ENCODE results near the gene TBXA2R. TPM values are rescaled to one million over a fixed set of nuclear protein-coding genes. Genes with fewer than 3 reads are reported as not detected.
A peak's percentile ranks its signal among the peaks of the same experiment; 100 is the strongest.

Gene TBXA2R
- total RNA-seq, 1 donor from 2014 or later = not detected

DNA sequence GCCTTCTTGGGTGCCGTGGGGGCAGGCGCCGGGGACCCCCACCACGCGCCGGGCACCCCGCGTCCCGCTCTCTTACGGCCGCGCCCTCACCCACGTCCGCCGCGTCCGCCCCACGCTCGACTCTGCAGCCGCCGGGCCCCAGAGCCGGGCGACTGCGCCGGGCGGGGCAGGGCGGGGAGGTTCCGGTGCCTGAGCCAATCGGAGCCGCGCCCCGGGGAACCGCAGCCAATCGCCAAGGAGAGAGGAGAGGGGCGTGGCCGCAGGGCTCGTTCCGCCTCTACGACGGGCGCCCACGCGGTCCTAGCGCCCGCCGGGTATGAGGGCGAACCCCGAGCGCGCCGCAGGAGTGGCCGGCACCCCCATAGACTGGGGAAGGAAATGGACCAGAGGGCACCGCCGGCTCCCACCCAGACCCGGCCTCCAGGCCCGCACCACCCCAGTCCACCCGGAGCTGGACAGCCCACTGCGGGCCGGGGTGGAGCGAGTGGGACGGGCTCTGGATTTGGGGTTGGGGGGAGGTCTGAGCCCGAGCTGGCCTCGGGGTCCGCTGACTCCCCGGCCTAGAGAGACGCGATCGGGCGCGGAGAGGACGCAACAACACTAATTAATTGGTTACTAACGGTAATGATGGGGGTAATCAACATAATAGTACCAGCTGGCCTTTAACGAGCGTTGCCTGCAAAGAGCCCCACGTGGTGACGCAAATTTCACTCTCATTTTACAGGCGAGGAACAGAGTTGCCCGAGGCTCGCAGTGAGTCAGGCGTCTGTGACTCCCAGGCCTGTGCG is 49.0 kb downstream of the TBXA2R start, which contains the start of gene MFSD12:
Gene MFSD12 (minus strand): TSS at position 126 of the 788 bp plus-strand sequence. CDS start 183 bp downstream, outside the sequence.
- H3K36me3 Mint-ChIP-seq = no peaks in the 10 kb centered on the region
- peak within 1 kb of the TSS; percentile 78 for H3K27ac Mint-ChIP-seq
- H3K27me3 Mint-ChIP-seq = no peaks in the 10 kb centered on the region
- TF ChIP-seq, protein P1, sequence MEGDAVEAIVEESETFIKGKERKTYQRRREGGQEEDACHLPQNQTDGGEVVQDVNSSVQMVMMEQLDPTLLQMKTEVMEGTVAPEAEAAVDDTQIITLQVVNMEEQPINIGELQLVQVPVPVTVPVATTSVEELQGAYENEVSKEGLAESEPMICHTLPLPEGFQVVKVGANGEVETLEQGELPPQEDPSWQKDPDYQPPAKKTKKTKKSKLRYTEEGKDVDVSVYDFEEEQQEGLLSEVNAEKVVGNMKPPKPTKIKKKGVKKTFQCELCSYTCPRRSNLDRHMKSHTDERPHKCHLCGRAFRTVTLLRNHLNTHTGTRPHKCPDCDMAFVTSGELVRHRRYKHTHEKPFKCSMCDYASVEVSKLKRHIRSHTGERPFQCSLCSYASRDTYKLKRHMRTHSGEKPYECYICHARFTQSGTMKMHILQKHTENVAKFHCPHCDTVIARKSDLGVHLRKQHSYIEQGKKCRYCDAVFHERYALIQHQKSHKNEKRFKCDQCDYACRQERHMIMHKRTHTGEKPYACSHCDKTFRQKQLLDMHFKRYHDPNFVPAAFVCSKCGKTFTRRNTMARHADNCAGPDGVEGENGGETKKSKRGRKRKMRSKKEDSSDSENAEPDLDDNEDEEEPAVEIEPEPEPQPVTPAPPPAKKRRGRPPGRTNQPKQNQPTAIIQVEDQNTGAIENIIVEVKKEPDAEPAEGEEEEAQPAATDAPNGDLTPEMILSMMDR (conservative IDR thresholded peaks at IDR 0.05) = no peak
- DNase-seq (ENCODE audit: extremely low spot score, unreplicated experiment) = peak; percentile 95
- peaks cover 16% of the 10 kb centered on the region for H3K4me1 Mint-ChIP-seq (ENCODE audit: unreplicated experiment)
- peak within 1 kb of the TSS; percentile 92 for H3K4me3 Mint-ChIP-seq
- no peaks in the 10 kb centered on the region for H3K9me3 Mint-ChIP-seq

DNA sequence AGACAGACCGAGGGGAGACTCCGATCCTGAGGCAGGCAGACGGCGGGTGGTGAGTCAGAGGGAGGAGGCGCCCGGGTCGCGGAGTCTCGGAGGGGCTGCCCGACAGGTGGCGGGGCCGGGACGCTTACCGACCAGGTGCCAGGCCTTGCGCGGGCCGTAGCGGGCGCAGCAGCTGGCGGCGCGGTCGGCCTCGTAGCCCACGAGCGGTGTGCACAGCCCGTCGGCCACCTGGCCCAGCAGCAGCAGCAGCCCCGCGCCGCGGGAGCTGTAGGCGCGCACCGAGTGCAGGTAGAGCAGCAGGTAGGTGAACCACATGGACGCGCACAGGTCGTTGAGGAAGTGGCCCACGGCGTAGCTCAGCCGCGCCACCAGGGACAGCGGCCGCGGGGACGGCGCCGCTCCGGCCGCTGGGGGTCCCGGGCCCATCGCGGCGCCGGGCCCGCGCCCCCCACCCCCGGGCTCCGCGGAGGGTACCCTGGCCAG is 49.7 kb downstream of the TBXA2R start:
- no peak for DNase-seq (ENCODE audit: extremely low spot score, unreplicated experiment)
- H3K4me3 Mint-ChIP-seq = peak overlapping the region; percentile 92
- peak overlapping the region; percentile 78 for H3K27ac Mint-ChIP-seq
- H3K9me3 Mint-ChIP-seq = no peaks in the 10 kb centered on the region
- no peaks in the 10 kb centered on the region for H3K27me3 Mint-ChIP-seq
- H3K4me1 Mint-ChIP-seq (ENCODE audit: unreplicated experiment) = peaks cover 16% of the 10 kb centered on the region
- H3K36me3 Mint-ChIP-seq = no peaks in the 10 kb centered on the region
- TF ChIP-seq, protein P1 (conservative IDR thresholded peaks at IDR 0.05) = peak; percentile 29

DNA sequence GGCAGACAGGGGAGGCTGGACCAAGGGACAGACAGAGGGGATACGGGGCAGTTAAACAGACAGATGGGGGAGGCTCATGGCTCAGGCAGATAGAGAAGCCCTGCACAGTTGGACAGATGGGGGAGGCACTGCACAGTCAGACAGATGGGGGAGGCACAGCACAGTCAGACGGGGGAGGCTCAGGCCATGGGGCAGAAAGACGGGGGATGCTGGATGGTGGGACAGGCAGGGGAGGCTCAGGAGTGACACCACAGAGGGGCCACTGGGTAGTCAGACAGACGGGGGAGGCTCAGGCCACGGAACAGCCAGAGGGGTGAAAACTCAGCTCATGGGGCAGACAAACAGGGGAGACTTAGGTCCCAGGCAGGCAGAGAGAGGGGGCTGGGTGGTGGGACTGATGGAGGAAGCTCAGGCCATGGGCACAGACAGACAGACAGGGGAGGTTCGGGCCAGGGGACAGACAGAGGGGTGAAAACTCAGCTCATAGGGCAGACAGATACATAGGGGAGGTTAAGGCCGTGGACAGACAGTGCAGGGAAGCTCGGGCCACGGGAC is 50.2 kb downstream of the TBXA2R start:
- no peaks in the 10 kb centered on the region for H3K9me3 Mint-ChIP-seq
- H3K4me1 Mint-ChIP-seq (ENCODE audit: unreplicated experiment) = peaks cover 16% of the 10 kb centered on the region
- no peaks in the 10 kb centered on the region for H3K27me3 Mint-ChIP-seq
- H3K36me3 Mint-ChIP-seq = no peaks in the 10 kb centered on the region
- TF ChIP-seq, protein P1 (conservative IDR thresholded peaks at IDR 0.05) = no peak
- peak overlapping the region; percentile 78 for H3K27ac Mint-ChIP-seq
- DNase-seq (ENCODE audit: extremely low spot score, unreplicated experiment) = no peak
- H3K4me3 Mint-ChIP-seq = peak overlapping the region; percentile 92

DNA sequence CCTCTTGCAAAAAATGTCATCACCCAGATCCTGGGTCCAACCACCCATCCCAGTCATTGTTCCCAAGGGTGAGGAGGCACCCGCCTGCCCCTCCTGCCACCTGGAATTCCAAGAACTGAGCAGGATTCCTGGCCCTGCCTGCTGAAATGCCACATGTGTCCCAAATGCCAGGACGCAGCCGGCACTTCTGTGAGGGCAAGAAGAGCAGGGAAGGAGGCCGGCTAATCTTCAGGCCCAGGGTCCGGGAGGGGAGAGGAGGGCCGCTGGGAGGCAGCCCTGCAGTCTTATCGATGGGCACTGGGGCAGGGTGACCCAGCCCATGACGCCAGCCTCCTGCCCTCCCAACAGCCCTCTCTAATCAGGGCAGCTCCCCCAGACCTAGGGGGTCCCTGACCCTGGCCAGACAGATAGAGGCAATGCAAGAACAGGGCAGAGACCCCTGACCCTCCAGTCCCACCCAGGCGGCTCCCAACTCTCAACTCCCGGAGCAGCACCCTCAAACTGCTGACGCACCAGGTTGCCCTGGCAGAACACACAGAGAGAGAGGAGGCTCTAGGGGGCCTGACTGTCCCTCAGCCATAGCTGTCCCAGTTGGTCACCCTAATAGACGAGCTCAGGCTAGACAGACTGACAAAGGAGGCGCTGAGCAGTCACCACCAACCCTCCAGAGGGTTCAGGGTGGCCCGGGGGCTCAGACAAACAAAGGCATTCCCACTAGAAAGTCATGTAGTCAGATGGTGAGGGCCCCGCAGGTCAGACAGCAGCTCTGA is 50.8 kb downstream of the TBXA2R start:
- Mint-ChIP-seq H3K9me3 (no peaks in the 10 kb centered on the region), H3K4me1 (ENCODE audit: unreplicated experiment) (peaks cover 16% of the 10 kb centered on the region), H3K27me3 (no peaks in the 10 kb centered on the region), H3K36me3 (no peaks in the 10 kb centered on the region), H3K27ac (peak overlapping the region; percentile 78), H3K4me3 (peak overlapping the region; percentile 92)
- DNase-seq (ENCODE audit: extremely low spot score, unreplicated experiment) = no peak
- TF ChIP-seq, protein P1 (conservative IDR thresholded peaks at IDR 0.05) = no peak

DNA sequence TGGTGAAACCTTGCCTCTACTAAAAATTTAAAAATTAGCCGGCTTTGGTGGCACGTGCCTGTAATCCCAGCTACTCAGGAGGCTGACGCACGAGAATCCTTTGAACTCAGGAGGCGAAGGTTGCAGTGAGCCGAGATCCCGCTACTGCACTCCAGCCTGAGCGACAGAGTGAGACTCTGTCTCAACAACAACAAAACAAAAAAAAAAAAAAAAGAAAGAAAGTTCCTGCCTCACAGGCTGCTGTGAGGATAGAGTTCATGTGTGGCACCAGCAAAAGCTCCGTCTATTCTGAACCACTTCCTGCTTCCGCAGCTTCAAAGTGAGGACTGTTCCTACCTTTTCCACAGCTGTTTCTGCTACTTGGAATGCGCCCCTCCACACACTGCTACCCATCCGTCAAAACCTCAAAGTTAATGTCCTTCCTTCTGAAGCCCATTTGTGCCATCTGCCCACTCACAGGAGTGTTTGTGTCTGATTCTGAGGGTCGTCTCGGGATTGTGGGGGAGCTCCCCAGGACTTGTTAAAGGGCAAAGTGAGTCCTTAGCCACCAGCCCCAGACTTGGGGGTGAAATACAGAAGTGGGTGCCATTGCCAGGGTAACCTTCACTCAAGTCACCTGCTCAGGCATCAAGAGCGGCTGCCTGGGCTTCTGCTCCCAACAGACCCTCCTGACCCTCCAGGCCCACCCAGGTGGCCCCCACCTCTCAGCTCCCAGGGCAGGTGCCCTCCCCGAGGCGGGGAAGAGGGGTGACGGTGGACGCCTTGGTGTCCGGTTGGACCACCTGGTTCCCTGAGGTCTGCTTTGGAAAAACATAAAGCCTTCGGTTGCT is 52.2 kb downstream of the TBXA2R start:
- H3K4me1 Mint-ChIP-seq (ENCODE audit: unreplicated experiment) = peaks cover 16% of the 10 kb centered on the region
- H3K27me3 Mint-ChIP-seq = no peaks in the 10 kb centered on the region
- no peaks in the 10 kb centered on the region for H3K9me3 Mint-ChIP-seq
- no peak overlapping the region for H3K27ac Mint-ChIP-seq
- TF ChIP-seq, protein P1 (conservative IDR thresholded peaks at IDR 0.05) = no peak
- peak overlapping the region; percentile 52 for H3K4me3 Mint-ChIP-seq
- DNase-seq (ENCODE audit: extremely low spot score, unreplicated experiment) = no peak
- H3K36me3 Mint-ChIP-seq = no peaks in the 10 kb centered on the region
